BLaER1 treated with 17β-estradiol and CSF1 and Interleukin-3, amounts not matched to agents 10 nM and 100 nM (cell line): ENCODE measurements around the gene MYO9B.

Source experiments
- H3K27ac ChIP-seq, 11 experiments: shearing (Covaris generic); formaldehyde crosslinking; 2 replicates each; pipeline ENCODE4 v1.8.1; 2022
- H3K27me3 ChIP-seq, 11 experiments: shearing (Covaris generic); formaldehyde crosslinking; 2 replicates each; pipeline ENCODE4 v1.8.1; 2022
- H3K36me3 ChIP-seq, 11 experiments: shearing (Covaris generic); formaldehyde crosslinking; 2 replicates each; pipeline ENCODE4 v1.8.1; 2022
- H3K4me1 ChIP-seq, 10 experiments: shearing (Covaris generic); formaldehyde crosslinking; 2 replicates each; pipeline ENCODE4 v1.8.1; 2022
- H3K4me2 ChIP-seq, 11 experiments: shearing (Covaris generic); formaldehyde crosslinking; 2 replicates each; pipeline ENCODE4 v1.8.1; 2022
- H3K4me3 ChIP-seq, 10 experiments: shearing (Covaris generic); formaldehyde crosslinking; 2 replicates each; pipeline ENCODE4 v1.8.1; 2022
- H3K9ac ChIP-seq, 11 experiments: shearing (Covaris generic); formaldehyde crosslinking; 2 replicates each; pipeline ENCODE4 v1.8.1; 2022
- H3K9me3 ChIP-seq, 11 experiments: shearing (Covaris generic); formaldehyde crosslinking; replicated peaks in 1 of 11; 2 replicates each; pipeline ENCODE4 v1.8.1; 2022
- H4K20me1 ChIP-seq, 11 experiments: shearing (Covaris generic); formaldehyde crosslinking; 2 replicates each; pipeline ENCODE4 v1.8.1; 2022
- Cebpa-rat ChIP-seq, 11 experiments: shearing (Covaris generic); IDR thresholded peaks; 2 replicates each; pipeline ENCODE4 v1.8.1; 2022

MYO9B gene

DNA sequence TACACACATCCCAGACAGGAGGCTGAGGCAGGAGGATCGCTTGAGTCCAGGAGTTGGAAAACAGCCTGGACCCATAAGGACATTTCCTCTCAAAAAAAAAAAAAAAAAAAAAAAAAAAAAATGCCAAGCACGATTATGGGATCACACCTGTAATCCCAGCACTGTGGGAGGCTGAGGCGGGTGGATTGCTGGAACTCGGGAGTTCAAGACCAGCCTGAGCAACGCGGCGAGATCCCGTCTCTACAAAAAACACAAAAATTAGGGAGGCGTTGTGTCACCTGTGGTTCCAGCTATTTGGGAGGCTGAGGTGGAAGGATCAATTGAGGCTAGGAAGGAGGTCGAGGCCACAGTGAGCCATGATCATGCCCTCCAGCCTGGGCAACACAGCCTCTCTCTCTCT is 149.5 kb downstream of the MYO9B start:
- H3K4me2 ChIP-seq: peak overlapping the region in 9 of 11 experiments; percentile 81 to 99 (median 95); a peak in 11 of 22 replicates

DNA sequence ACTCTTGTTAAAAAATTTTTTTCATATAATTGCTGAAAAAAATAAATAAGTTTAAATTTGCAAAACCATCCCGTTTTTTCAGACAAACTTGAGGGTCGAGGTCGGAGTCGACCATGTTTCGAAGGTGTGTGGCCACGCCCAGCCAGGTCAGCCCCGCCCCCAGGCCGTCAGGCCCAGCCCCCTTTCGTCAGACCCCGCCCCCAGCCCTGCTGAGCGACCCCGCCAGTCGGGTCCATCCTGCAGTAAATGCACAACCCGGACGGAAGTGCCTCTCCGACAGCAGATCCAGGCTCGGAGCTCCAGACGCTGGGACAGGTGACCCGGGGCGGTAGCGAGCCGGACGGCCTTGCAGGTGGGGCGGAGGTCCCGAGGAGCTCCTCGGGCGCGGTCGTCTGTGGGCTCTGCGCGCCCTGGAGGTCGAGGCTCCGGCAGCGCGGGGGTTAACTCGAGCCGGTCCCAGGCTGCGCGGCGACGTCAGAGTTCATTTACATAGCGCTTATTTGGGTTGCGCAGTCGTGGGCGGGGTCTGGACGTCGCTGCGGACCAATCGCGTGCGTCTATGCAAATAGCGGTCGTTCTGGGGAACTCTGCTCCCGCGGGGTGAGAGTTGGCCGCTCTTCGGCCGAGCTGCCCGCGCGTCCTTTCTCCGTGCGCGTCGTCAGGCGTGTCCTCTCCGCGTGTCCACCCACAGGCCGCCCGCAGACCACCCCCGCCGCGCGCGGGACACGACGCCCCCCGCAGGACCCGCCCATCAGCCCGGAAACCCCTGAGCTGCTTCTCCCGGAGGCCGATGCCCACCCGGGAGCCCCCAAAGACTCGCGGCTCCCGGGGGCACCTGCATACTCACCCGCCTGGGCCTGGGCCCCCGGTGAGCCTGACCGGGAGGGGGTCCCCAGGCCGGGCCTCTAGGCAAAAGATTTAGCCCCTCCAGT is 150.7 kb downstream of the MYO9B start, which contains the start of gene OCEL1:
TSS of gene OCEL1 (plus strand) at position 225 of the 932 bp plus-strand sequence. CDS start at position 247, 22 bp downstream.
- Histone ChIP-seq H3K9ac (peak within 1 kb of the TSS; percentile 79 to 88 (median 84)), H3K27me3 (no peaks in the 10 kb centered on the region), H3K36me3 (peaks cover 16 to 29% (median 21%) of the 10 kb centered on the region in 11 experiments), H3K4me3 (peak within 1 kb of the TSS; percentile 60 to 80 (median 72)), H3K4me2 (peak within 1 kb of the TSS; percentile 86 to 99 (median 96)), H3K9me3 (no peaks in the 10 kb centered on the region), H3K4me1 (peaks cover 18 to 41% (median 29%) of the 10 kb centered on the region in 10 experiments), H3K27ac (peak within 1 kb of the TSS; percentile 52 to 85 (median 77)), H4K20me1 (peaks cover 0 to 31% (median 0%) of the 10 kb centered on the region in 11 experiments; a peak in 9 of 22 replicates)
- peak in 4 of 11 experiments; percentile 25 to 53 (median 42); a peak in 2 of 22 replicates for TF ChIP-seq Cebpa-rat (IDR thresholded peaks at IDR 0.05)

More for the DNA sequence above, 149.5 kb downstream of the MYO9B start:
- Histone ChIP-seq H3K4me3 (peak overlapping the region in 1 of 10 experiments; percentile 68; a peak in 1 of 20 replicates), H3K27ac (no peak overlapping the region), H3K27me3 (no peaks in the 10 kb centered on the region), H3K9me3 (no peaks in the 10 kb centered on the region), H4K20me1 (peaks cover 0 to 19% (median 0%) of the 10 kb centered on the region in 11 experiments; a peak in 6 of 22 replicates), H3K36me3 (peaks cover 3 to 17% (median 12%) of the 10 kb centered on the region in 11 experiments; a peak in 19 of 22 replicates), H3K4me1 (peaks cover 21 to 50% (median 34%) of the 10 kb centered on the region in 10 experiments), H3K9ac (no peak overlapping the region)
- no peak for TF ChIP-seq Cebpa-rat (IDR thresholded peaks at IDR 0.05)

DNA sequence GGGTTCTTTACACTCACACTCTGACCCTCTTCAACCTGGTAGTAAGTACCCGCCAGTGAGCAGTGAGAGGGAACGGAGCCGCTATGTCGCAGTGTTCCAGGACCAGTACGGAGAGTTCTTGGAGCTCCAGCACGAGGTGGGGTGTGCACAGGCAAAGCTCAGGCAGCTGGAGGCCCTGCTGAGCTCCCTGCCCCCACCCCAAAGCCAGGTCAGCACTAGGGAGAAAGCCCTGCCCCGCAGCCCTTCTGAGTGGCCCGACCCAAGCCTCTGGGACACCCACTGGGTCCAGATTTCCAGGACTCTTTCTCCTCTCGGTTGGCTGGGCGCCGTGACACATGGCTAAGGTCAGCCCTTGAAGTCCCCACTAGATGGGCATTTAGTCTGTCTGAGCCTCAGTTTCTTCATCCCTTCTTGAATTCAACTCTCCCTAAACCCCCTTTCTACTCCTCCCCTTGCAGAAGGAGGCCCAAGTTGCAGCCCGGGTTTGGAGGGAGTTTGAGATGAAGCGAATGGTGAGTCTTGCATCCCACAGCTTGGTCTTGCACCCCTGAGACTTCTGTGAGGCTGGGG is 152.3 kb downstream of the MYO9B start:
- peaks cover 31 to 45% (median 38%) of the 10 kb centered on the region in 11 experiments for H3K36me3 ChIP-seq
- no peak overlapping the region for H3K27ac ChIP-seq
- H4K20me1 ChIP-seq: peaks cover 0 to 47% (median 9%) of the 10 kb centered on the region in 11 experiments; a peak in 13 of 22 replicates
- no peak for TF ChIP-seq Cebpa-rat (IDR thresholded peaks at IDR 0.05)
- peak overlapping the region; percentile 86 to 99 (median 96); a peak in 19 of 22 replicates for H3K4me2 ChIP-seq
- H3K4me1 ChIP-seq: peaks cover 18 to 41% (median 29%) of the 10 kb centered on the region in 10 experiments
- H3K9ac ChIP-seq: 0 out of 22 replicates have a peak overlapping the region, but pooled peaks of 3 of the 11 experiments have one; percentile 9 to 25 (median 20)
- peak overlapping the region in 1 of 10 experiments; percentile 72; a peak in 1 of 20 replicates for H3K4me3 ChIP-seq
- no peaks in the 10 kb centered on the region for H3K9me3 ChIP-seq
- no peaks in the 10 kb centered on the region for H3K27me3 ChIP-seq

DNA sequence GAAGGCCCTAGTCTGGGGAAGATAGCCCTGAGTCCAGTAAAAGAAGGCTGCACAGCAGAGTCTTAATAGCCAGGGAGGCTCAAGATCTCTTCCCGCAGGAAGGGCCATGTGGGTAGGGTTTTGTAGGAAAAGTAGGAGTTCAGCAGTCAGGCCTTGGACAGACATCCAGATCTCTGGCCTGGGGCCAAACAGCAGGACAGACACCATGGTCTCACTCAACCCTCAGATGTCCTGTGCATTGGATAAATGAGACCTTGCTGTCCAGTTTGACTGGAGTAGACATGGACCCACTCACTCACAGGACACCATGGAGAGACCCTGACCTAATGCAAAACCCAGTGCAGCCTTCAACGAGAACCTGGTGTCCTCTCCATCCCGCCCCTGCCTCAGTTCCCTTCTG is 154.3 kb downstream of the MYO9B start:
- peak overlapping the region in 2 of 11 experiments; percentile 11 to 25; a peak in 1 of 22 replicates for H3K4me2 ChIP-seq
- peaks cover 21 to 45% (median 38%) of the 10 kb centered on the region in 10 experiments for H3K4me1 ChIP-seq
- H3K36me3 ChIP-seq: peaks cover 32 to 61% (median 50%) of the 10 kb centered on the region in 11 experiments
- peaks cover 0 to 67% (median 22%) of the 10 kb centered on the region in 11 experiments; a peak in 15 of 22 replicates for H4K20me1 ChIP-seq
- H3K27ac ChIP-seq: no peak overlapping the region
- TF ChIP-seq Cebpa-rat (IDR thresholded peaks at IDR 0.05): no peak
- H3K4me3 ChIP-seq: no peak overlapping the region
- H3K9me3 ChIP-seq: no peaks in the 10 kb centered on the region
- no peaks in the 10 kb centered on the region for H3K27me3 ChIP-seq
- H3K9ac ChIP-seq: no peak overlapping the region; a peak in 1 of 22 replicates

DNA sequence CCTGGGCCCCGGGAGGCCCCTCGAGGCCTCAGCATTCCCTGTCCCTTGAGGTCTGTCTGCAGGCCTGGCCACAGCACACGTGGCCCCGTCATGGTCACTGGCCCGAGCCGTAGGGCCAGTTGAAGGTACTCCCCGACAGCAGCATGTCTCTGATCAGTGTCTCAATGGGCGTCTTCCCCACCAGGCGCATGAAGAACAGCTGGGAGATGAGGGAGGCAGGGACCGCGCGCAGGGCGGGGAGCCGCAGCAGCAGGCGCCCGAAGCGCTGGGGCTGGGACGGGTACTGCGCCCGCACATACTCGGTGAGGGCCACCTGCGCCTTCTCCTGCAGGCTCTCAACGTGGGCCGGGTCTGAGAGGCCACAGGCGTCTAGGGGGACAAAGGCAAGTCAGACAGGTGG is 156.7 kb downstream of the MYO9B start:
- H3K27me3 ChIP-seq: no peaks in the 10 kb centered on the region
- no peaks in the 10 kb centered on the region for H3K9me3 ChIP-seq
- H3K36me3 ChIP-seq: peaks cover 32 to 61% (median 50%) of the 10 kb centered on the region in 11 experiments
- peak overlapping the region in 1 of 11 experiments; percentile 25; a peak in 1 of 22 replicates for H3K9ac ChIP-seq
- H3K27ac ChIP-seq: no peak overlapping the region
- peaks cover 23 to 47% (median 39%) of the 10 kb centered on the region in 10 experiments for H3K4me1 ChIP-seq
- H3K4me2 ChIP-seq: no peak overlapping the region
- TF ChIP-seq Cebpa-rat (IDR thresholded peaks at IDR 0.05): no peak
- H4K20me1 ChIP-seq: peaks cover 0 to 73% (median 25%) of the 10 kb centered on the region in 11 experiments; a peak in 16 of 22 replicates
- H3K4me3 ChIP-seq: no peak overlapping the region

DNA sequence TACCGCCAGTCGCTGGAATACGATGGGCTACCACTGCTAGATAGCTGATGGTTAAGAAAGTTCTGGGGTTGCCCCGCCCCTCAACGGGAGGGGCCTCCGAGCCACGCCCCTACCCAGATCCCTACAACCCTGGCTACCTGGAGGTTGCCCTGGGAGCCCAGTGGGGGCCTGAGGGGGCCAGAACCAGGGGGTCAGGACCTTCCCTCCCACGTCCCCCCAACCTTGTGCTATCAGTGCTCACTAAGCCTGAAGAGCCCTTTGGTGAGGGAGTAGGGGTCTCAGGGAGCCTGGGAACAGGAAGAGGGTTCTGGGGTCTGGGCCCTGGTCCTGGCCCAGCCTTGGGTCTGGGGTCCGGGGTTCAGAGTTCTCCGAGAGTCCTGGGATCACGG is 159.3 kb downstream of the MYO9B start:
- Histone ChIP-seq H3K9me3 (no peaks in the 10 kb centered on the region), H4K20me1 (peaks cover 0 to 60% (median 25%) of the 10 kb centered on the region in 11 experiments; a peak in 16 of 22 replicates), H3K4me2 (peak overlapping the region; percentile 85 to 99 (median 96)), H3K27ac (peak overlapping the region in 10 of 11 experiments; percentile 4 to 71 (median 50); a peak in 21 of 22 replicates), H3K27me3 (no peaks in the 10 kb centered on the region), H3K4me1 (peaks cover 21 to 36% (median 27%) of the 10 kb centered on the region in 10 experiments), H3K4me3 (peak overlapping the region; percentile 52 to 77 (median 65)), H3K36me3 (peaks cover 40 to 68% (median 58%) of the 10 kb centered on the region in 11 experiments), H3K9ac (peak overlapping the region; percentile 62 to 80 (median 71))
- no peak for TF ChIP-seq Cebpa-rat (IDR thresholded peaks at IDR 0.05)

DNA sequence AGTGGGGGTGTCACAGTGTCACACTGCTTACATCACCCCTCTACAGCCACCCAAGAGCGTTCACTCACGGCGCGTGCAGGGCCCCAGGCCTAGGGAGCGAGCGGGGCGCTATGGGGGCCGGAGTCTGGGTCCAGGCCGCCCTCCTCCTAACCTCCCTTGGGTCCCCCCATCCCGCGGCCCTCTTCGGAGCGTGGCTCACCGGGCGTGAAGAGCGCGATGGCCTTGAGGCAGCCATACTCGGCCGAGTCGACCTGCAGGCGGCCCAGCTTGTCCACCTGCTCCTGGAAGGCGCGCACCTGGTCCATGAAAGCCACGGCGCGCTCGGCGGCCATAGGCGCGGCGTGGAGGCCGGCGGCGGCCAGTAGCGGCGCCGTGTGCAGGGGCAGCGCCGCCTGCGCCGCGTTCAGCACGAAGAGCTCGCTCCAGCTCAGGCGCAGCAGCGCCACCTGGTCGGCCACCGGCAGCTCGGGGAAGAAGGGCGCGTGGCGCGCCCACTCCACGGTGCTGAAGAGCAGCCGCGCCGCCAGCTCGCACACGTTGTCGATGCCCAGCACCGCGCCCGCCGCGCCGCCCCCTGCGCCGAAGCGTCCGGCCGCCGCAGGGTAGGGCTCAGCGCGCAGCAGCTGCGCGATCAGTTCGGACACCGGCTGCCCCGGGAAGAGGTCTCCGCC is 159.9 kb downstream of the MYO9B start:
- Histone ChIP-seq H3K36me3 (peaks cover 35 to 68% (median 58%) of the 10 kb centered on the region in 11 experiments), H3K4me3 (peak overlapping the region; percentile 52 to 77 (median 65)), H3K27ac (peak overlapping the region in 10 of 11 experiments; percentile 4 to 71 (median 50); a peak in 21 of 22 replicates)

More for the DNA sequence above, 159.9 kb downstream of the MYO9B start:
- H3K4me2 ChIP-seq: peak overlapping the region; percentile 85 to 99 (median 96)
- H4K20me1 ChIP-seq: peaks cover 3 to 60% (median 27%) of the 10 kb centered on the region in 11 experiments; a peak in 18 of 22 replicates
- no peak for TF ChIP-seq Cebpa-rat (IDR thresholded peaks at IDR 0.05)
- H3K9me3 ChIP-seq: no peaks in the 10 kb centered on the region
- H3K9ac ChIP-seq: peak overlapping the region; percentile 62 to 80 (median 71)
- H3K27me3 ChIP-seq: no peaks in the 10 kb centered on the region
- H3K4me1 ChIP-seq: peaks cover 21 to 40% (median 26%) of the 10 kb centered on the region in 10 experiments
